SK-N-MC (cell line): ENCODE measurements around the gene TMED3.

ENCODE experiments used
- EZH2 ChIP-seq: fragments of 200-600 bp; sonication (generic); IDR thresholded peaks from one replicate; pipeline ENCODE4 v1.6.1; 2017; ENCODE audit warnings: antibody characterized with exemption
- POLR2AphosphoS5 ChIP-seq: IDR thresholded peaks from 2 replicates; pipeline ENCODE4 v1.6.1; 2012; ENCODE audit warnings: mild to moderate bottlenecking, low read depth, low read length, borderline replicate concordance

GRCh38 chr15:79299841-79300235, 11.1 kb upstream of the TMED3 start:
- TF ChIP-seq POLR2AphosphoS5, result no peak
- TF ChIP-seq EZH2, result no peak
